C4-2B (cell line): ENCODE data around the gene ANXA11.
"Not testable (repeated sequence)": the region's sequence is repeated elsewhere in the genome, so short reads cannot be mapped to it uniquely, and the experiment has no call there.

Experiments
- H3K27ac ChIP-seq: fragments of 450-650 bp; 2 replicates; pipeline ENCODE4 v1.5.1; 2017
- ZFX ChIP-seq: fragments of 450-650 bp; IDR thresholded peaks from 2 replicates; pipeline ENCODE4 v1.6.1; 2017
- TF ChIP-seq, protein P1 (sequence below): fragments of 450-650 bp; conservative IDR thresholded peaks from 2 replicates; pipeline ENCODE4 v1.5.1; 2017; ENCODE audit warnings: mild to moderate bottlenecking

The ANXA11 gene

DNA sequence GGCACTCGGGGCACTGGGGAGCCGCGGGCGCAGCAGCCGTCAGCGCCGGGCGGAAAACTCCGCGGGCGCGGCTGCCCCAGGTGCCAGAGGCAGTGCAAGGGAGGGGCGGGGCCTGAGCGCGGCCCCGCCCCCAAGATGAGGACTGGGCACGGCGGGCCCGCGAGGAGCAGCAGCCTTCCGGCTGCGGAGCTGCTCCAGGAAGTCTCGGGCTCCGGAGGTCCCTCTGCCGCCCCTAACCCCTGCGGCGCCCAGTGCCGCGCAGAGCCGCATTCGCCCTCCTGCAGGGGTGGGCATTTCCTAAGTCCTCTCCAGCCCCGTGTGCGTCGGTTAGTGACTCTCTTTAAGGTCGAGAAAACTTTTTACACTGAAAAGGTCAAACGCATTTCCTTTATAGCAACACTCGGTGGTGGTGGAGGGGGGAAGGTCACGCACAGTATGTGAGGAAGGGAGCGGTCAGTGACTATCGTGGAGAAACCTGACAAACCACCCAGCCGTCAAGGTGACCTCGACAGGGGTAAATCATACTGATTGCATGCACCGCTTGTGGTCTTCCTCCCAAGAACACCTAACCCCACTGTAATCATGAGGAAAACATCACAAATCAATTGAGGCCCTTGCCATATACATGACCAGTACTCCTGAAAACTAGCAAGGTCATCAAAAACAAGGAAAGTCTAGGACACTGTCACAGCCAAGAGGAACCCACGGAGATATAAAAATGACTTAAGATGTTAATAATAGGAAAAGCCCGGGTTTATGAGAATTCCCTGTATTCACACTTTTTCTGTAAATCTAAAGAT lies at the start of gene ANXA11:
TSS of gene ANXA11 (minus strand) at position 61 of the 800 bp plus-strand sequence. CDS start 32,676 bp downstream, outside the sequence.
- TF ChIP-seq, protein P1, sequence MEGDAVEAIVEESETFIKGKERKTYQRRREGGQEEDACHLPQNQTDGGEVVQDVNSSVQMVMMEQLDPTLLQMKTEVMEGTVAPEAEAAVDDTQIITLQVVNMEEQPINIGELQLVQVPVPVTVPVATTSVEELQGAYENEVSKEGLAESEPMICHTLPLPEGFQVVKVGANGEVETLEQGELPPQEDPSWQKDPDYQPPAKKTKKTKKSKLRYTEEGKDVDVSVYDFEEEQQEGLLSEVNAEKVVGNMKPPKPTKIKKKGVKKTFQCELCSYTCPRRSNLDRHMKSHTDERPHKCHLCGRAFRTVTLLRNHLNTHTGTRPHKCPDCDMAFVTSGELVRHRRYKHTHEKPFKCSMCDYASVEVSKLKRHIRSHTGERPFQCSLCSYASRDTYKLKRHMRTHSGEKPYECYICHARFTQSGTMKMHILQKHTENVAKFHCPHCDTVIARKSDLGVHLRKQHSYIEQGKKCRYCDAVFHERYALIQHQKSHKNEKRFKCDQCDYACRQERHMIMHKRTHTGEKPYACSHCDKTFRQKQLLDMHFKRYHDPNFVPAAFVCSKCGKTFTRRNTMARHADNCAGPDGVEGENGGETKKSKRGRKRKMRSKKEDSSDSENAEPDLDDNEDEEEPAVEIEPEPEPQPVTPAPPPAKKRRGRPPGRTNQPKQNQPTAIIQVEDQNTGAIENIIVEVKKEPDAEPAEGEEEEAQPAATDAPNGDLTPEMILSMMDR = no peak
- TF ChIP-seq ZFX = no peak
- peak within 1 kb of the TSS; percentile 93 for H3K27ac ChIP-seq

DNA sequence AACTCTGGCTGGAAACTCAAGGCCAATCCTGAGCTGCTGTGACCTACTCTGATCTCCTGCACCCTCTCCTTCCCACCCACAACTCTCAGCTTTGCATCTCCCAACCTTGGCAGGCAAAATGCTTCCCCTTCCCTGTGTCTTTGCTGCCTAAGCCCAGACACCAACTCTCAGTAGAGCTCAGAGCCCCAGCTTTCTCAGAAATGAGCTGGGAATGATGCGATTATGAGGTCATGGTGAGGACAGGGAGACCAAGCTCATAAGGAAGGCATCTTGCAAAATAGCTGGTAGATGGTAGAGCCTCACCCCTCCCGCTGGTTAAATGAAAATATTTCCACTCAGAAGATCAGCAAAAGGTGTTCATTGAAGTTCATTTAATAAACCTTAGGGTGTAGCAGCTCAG lies 49.4 kb upstream of the ANXA11 start:
- H3K27ac ChIP-seq = not testable (repeated sequence)

DNA sequence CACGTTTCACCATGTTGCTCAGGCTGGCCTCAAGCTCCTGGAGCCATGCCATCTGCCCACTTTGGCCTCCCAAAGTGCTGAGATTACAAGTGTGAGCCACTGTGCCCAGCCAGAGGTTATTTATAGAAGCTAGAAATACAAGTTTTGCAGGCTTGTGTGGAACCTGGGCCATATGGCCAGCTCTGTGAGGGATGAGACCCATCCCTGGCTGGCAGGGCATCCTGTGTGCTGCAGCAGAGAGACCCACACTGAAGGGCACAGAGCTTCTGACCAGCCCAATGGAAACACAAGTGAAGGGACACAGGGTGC lies 48.6 kb upstream of the ANXA11 start:
- H3K27ac ChIP-seq = peak overlapping the region; percentile 21; the same call in 1 of the 2 replicates

DNA sequence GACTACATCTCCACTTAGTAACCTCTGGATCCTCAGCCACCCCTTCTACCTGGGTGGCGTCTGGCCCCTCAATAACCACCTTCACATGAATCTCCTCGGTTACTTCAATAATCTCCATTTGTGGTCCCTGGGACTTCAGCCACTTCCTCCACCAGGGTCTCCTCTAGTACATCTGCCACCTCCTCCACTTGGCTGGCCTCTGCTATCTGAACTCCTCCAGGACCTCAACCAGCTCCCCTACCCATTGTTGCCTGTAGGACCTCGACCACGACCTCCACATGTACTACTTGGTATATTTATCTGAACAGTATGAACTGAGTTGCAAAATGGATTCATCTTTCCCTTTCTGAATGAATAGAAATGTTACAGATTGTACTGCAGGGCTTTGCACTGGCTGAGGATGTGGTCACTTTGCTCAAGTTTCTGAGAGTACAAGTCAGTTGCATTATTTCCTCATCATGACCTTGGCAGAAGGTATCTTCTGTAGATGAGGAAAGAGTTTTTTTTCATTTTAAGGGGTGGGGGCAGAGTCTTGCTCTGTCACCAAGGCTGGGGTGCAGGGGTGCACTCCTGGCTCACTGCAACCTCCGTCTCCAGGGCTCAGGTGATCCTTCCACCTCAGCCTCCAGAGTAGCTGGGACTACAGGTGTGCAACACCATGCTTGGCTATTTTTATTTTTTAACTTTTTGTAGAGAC lies 48.1 kb upstream of the ANXA11 start:
- no peak for TF ChIP-seq ZFX
- TF ChIP-seq, protein P1 = no peak
- H3K27ac ChIP-seq = peak overlapping the region; percentile 21; the same call in 1 of the 2 replicates

DNA sequence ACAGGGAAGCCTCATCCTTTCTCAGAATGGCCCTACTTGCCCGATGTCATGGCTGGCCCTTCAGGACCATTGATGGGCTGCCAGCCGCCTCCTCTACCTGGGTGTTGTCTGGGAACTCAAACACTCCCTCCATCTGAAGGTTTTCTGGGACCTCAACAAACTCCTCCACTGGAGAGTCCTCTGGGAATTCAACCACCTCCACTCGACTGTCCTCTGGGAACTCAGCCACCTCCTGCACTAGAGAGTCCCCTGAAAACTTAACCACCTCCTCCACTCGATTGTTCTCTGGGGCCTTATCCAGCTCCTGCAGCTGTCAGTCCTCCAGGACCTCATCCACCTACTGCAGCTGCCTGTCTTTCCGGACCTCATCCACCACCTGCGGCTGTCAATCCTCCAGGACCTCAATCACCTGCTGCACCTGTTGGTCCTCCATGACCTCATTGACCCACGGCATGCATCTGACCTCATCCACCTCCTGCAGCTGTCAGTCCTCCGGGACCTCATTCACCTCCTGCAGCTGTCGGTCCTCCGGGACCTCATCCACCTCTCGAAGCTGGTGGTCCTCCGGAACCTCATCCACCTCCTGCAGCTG lies 47.1 kb upstream of the ANXA11 start:
- no peak overlapping the region for H3K27ac ChIP-seq
- TF ChIP-seq, protein P1 = no peak
- no peak for TF ChIP-seq ZFX

DNA sequence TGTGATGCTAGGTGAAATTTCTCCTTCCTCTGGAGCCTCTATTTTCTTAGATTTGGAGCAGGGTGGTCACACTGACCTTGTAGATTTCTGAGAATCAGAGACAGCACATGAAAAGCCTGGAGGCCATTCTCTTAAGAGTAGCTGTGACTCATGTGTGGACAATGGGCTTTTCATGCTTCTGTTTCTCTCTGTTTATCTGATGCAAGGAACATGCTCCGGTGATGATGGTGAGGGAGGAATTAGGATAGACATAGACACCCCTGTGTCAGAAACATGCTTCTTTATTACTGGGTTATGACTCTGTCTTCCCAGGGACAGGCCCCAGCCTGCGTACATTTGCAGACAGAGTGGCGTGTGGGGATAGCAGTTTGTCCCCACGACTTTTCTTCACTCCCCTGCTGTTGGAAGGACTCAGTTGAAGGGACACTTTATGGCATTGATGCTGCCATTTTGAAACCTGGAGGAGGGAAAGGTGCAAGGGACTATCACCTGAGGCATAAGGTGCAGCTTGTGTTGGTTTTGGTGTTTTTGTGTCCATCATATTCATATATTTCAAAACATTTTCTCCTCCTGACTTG lies 46.5 kb upstream of the ANXA11 start:
- not testable (repeated sequence) for H3K27ac ChIP-seq

DNA sequence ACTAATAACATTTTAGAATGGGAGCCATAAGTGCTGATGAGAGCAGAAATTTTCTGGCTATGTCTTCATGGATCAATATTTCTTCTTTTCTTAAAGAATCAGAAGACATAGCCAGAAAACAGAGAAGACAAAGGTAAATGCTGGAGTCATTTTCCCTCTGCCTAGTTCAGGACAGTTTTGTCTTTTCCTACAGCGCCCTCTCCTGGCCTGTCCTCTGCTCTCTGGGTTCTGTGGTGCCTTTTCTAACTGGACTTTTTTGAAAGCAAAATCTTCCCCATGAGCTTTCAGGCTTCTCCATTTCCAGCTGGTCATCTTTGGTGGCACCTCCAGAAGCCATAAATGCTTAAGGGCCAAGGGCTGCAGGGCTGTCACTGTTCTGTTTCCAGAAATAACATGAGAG lies 45.1 kb upstream of the ANXA11 start:
- not testable (repeated sequence) for H3K27ac ChIP-seq

DNA sequence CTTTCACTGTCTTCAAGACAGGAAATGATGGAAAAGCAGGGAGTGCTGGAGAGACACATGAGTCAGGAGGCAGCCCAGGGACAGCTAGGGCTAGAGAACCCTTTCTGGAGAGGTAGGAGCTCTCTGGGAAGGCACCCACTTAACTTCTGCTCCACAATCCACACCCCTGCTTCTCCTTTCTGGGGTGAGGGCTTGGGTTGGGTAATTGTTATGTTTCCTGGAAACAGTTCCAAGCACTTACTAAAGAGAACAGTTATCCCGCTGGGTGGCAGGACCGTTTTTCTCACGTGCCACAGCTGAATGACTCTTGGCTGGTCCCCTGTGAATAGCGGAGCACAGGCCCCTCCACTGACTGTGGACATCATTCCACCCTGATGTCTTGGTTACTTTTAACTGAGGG lies 44.6 kb upstream of the ANXA11 start:
- H3K27ac ChIP-seq = not testable (repeated sequence)

DNA sequence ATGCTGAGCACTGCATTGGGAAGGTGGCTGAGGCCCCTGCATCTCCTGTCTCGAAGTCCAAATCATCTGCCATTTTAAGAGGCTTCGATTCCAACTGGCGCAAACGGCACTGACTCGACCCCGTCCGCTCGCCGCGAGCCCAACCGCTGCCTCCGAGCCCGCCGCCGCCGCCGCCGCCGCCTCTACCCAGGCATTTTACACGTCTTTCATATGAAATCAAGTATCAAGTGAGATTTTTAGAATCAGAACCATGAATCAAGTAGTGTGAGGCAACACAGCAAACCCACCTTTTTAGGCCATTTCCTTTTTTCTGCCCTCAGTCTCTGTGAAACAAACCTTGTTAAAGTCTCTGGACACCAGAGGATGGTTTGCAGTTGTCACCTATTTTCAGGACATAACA lies 42.3 kb upstream of the ANXA11 start:
- not testable (repeated sequence) for H3K27ac ChIP-seq

DNA sequence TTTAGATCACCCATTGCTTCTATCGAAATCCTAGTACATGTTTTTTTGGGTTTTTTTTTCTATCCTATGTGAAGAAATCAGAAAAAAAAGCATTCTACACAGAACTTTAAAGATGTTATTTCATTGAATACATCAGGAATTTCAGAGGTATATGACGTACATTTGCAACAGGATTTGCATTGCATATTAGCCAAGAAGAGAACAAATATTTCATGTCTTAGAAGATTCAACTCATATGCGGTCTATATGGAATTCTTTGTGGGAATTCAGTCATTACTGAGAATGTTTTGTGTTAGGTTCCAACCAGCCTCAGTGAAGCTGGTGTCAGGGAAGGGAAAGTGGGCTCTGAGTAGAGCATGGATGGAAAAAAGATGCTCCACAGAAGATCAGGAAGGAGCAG lies 39.0 kb upstream of the ANXA11 start:
- H3K27ac ChIP-seq = not testable (repeated sequence)

DNA sequence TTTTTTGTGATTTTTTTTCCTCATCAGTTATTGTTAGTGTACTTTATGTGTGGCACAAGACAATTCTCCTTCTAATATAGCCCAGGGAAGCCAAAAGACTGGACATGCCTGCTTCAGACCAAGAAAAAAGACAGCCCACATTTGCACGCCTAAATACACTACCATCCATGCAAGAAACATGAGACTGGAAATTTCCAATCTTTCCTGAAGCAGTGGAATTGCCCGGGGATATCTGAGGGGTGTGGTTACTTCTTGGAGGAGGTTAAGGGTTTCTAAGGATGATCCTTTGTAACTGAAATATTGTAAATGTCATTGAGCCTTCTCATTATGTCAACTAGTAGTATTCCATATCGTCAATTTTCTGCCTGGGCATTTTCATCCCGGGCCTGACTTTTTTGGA lies 37.0 kb upstream of the ANXA11 start:
- H3K27ac ChIP-seq = not testable (repeated sequence)

DNA sequence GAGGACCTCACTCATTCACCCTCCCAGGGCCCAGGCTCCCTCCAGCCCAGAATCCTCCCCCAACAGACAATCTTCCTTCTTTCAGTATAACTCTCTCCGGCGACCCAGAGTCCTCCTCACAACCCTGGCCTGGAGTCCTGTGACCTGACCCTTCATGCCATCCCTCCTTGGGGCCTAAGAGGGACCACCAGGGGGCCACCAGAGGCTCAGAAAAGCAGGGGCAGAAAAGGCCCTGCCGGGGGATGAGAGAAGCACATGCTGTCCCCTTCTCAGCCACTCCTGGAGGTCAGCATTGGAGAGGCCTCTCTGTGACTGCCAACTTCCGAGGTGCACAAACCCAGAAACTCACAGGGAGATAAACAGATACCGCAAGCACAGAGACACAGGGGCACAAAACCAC lies 31.1 kb upstream of the ANXA11 start:
- not testable (repeated sequence) for H3K27ac ChIP-seq

DNA sequence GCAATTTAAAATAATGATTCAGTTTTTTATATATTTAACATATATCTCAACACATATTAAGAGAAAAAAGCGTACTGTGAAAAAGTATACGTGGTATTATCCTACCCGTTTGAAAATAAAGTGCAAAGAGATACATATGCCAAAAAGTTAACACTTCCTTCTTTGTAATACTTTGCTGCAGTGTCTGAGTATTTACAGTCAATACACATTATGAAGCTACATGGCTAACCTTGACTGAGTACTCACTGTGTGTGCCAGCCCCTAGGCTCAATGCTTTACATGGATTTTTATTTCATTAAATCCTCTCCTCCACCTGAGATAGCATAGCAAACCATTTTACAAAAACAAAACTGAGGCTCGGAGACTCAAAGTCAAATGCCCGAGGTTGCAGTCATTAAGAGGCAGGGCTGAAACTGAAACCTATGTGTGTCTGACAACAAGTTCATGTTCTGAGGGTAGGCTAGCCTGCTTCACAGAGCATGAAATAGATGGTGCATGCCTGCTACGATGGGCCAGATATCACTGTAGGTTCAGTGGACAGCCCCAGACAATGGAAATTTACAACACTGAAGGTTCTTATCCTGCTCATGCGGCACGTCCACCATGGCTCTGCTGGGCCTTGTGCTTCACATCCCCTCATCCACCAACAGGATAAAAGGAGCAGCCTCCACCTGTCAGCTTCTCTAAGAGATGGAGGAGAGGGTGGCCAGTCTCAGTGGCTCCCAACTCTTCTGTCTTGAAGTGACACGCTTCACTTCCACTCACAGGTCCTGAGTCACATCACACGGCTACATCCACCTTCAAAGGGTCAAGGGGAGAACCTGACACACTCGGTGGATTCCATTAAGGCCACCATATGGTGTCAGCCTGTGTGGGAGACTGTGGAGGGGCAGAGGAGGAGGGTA lies 29.2 kb upstream of the ANXA11 start:
- not testable (repeated sequence) for H3K27ac ChIP-seq

DNA sequence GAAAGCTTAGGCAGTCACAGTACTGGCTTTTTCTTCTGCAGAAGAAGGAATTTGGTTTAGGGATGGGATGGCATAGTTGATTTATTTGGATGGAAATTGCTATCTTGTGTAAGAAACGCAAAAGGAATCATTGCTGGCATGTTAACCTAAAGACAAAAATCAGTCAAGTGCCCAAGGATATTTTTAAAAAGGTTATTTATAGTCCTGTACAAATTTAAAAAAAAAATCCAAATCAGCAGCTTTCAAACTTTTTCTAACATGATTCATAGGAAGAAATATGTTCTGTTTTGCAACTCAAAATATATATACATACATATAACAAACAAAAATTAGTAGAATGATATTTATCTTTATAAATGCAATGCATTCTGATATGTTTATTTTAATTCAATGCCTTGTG lies 28.5 kb upstream of the ANXA11 start:
- H3K27ac ChIP-seq = not testable (repeated sequence)

DNA sequence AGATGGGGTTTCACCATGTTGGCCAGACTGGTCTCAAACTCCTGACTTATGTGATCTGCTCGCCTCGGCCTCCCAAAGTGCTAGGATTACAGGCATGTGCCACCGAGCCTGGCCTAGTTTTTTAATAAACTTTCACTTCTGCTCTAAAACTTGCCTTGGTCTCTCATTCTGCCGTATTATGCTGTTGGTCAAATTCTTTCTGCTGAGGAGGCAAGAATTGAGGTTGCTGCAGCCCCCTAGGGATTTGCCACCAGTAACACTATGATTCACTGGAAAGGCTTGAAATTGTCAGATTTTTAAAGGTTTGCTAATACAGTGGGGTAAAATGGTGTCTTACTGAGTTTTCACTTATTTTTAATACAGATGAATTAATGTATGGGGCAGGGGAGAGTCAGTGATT lies 21.4 kb upstream of the ANXA11 start:
- not testable (repeated sequence) for H3K27ac ChIP-seq
